Measurements from ENCODE around the gene CEP192.

DNA sequence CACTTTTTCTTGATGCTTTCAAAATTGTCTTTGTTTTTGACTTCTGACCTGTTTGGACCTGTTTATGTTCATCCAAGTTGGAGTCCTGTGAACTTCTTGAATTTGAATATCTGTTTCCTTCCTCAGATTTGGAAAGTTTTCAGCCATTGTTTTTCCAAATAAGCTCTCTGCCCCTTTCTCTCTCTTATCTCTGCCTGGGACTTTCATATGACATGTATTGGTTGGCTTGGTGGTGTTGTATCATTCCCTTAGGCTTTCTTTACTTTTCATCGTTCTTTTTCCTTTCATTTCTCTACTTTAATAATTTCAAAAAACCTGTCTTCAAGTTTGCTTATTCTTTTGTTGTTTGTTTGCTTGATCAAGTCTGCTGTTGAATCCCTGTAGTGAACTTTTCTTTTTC lies 167.3 kb downstream of the CEP192 start:
- TF ChIP-seq, protein P1, sequence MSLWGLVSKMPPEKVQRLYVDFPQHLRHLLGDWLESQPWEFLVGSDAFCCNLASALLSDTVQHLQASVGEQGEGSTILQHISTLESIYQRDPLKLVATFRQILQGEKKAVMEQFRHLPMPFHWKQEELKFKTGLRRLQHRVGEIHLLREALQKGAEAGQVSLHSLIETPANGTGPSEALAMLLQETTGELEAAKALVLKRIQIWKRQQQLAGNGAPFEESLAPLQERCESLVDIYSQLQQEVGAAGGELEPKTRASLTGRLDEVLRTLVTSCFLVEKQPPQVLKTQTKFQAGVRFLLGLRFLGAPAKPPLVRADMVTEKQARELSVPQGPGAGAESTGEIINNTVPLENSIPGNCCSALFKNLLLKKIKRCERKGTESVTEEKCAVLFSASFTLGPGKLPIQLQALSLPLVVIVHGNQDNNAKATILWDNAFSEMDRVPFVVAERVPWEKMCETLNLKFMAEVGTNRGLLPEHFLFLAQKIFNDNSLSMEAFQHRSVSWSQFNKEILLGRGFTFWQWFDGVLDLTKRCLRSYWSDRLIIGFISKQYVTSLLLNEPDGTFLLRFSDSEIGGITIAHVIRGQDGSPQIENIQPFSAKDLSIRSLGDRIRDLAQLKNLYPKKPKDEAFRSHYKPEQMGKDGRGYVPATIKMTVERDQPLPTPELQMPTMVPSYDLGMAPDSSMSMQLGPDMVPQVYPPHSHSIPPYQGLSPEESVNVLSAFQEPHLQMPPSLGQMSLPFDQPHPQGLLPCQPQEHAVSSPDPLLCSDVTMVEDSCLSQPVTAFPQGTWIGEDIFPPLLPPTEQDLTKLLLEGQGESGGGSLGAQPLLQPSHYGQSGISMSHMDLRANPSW (CRISPR knock-in tag; IDR thresholded peaks at IDR 0.05; ENCODE audit: borderline replicate concordance), result no peak
- no peak for TF ChIP-seq ZNF362 (CRISPR knock-in tag; IDR thresholded peaks at IDR 0.05; ENCODE audit: borderline replicate concordance)

All from HepG2 (cell line).